ENCODE measurements around the gene AGAP1.

DNA sequence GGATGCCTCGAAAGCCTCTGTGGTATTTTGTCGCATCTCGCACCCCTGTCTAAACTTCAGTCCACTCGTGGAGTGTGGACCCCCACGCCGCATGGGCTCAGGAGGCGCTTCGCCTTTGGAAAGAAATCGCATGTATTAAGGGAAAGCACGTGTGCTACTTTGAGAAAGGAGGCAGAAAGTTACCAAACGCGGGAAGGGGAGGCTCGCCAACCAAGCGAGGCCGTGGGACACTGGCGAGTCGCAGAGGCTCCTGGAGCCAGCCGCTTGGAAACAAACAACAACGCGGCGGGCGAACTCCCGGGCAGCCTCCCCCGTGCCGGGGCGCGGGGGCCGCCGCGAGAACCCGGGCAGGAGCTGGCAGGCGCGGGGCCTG is 455 bp upstream of the AGAP1 start:
- TF ChIP-seq CTCF (IDR thresholded peaks at IDR 0.05) (no peak), EP300 (IDR thresholded peaks at IDR 0.05) (no peak), POLR2A (IDR thresholded peaks at IDR 0.05) (no peak), POLR2AphosphoS5 (IDR thresholded peaks at IDR 0.05) (no peak)

Measured in sigmoid colon (tissue), 4 donors.